Activated CD4-positive, alpha-beta T cell treated with anti-CD3 and anti-CD28 coated beads, Interleukin-2, Interleukin-4, amounts not matched to agents 100 ng/mL and 50 ng/mL, durations not matched to agents 16 hours and 8 hours (primary cell): ENCODE results near the gene BRSK1.

ENCODE experiments used
- DNase-seq: peaks from one replicate; pipeline ENCODE4 v3.0.0-alpha.2; 2020; ENCODE audit warnings: low spot score

The BRSK1 gene

GRCh38 chr19:55353356-55353802, 69.6 kb downstream of the BRSK1 start:
- no peak for DNase-seq

DNA sequence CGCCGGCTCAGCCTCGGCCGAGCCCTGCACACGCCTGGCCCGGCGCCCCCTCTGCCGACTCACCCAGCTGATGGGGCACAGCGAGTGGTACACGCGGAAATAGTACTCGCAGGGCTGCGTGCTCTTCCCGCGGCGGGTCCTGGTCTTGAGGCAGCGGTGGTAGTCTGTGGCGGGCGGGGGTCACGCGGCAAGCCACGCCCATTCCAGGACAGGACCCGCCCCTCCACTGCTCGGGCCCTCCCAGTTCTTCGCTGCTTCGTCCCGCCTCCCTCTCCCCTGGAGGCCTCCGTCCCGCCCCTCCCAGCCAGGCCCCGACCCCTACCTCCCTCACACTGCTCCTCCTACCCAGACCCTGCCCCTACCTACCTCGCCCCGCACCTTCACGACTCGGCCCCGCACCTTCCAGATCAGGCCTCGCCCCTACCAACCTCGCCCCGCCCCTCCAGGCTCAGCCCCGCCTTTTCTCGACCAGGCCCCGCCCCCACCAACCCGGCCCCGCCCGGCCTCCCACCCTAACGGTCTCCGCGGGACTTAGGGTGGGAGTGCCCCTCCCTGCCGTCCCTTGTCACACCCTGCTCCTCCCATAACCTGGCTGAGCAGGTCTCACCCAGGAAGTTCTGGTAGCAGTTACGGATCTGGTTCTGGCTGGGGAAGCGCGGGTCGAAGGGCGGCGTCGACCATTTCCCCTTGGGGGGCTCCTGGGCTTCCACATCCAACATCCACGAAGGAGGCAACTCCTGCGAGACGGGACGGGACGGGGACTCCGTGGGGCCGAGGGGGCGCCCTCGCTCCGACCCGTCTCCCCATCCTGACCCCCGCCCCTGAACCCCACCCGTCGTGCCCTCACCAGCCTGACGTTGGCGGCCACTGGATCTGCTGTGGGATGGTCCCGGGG, 70.3 kb downstream of the BRSK1 start:
- DNase-seq, result no peak

DNA sequence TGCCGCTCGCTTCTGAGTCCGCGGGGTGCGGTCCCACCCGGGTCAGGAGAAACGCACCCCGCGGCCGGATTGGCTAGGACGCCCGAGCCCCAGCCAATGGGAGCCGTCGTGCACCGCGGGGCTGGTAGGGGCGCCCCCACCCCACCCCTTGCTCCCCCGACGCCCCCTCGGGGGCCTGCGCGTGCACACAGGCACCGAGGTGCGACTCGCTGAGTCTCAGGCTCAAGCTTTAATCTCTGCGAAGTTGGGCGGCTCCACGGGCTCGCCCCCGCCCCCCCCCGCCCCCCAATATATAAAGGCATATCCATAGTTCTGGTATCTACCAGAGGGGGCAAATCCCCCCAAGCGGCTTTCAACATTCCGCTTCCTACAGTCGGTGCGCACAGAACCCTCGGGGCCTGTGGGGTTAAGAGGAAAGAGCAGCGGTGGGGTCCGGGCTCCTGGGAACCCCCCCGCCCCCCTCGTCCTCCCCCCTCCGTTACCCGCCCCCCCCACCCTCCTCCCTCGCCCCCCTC, 71.0 kb downstream of the BRSK1 start, which contains the start of gene COX6B2:
Gene COX6B2, minus strand, starts transcription at position 22 of the 515 bp plus-strand sequence. CDS start 198 bp downstream, outside the sequence.
- DNase-seq, result no peak

- no peak for DNase-seq
These were observed 71.5 kb downstream of the BRSK1 start for GRCh38 chr19:55355213-55355821.

DNA sequence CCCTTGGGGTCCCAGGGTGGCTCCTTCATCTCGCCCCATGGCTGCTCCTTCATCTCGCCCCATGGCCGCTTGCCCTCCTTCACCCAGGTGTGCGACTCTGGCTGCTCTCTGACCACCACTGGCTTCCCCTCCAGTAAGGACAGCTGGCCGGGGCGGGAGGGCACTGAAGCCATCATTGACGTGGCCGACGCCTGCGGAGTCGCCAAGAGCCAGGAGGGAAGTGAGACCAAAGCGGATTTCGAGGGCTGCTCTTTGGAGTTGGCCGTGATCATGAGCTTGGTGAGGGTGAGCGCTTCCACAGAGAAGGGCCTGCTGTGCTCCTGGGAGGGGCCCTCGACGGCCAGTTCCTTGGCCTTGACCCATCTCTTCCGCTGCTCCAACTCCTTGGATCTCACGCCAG, 74.7 kb downstream of the BRSK1 start:
- DNase-seq, result no peak

GRCh38 chr19:55358943-55359908, 75.4 kb downstream of the BRSK1 start:
- DNase-seq, result no peak

GRCh38 chr19:55360902-55361301, 77.1 kb downstream of the BRSK1 start:
- no peak for DNase-seq
